Endometrial microvascular endothelial cells (primary cell): ENCODE results near the gene PCDH15. TPM values are rescaled to one million over a fixed set of nuclear protein-coding genes. Genes with fewer than 3 reads are reported as not detected.
"Not testable (repeated sequence)": the region's sequence is repeated elsewhere in the genome, so short reads cannot be mapped to it uniquely, and the experiment has no call there.

Experiments
- in situ Hi-C: cut with HindIII; loops from 2 replicates; pipeline ENCODE4 v1.10.0; 2017; ENCODE audit warnings: low sequenced_read_pairs, low pct_unique_long_range_greater_than_20kb; ENCODE audit errors: inconsistent ontology term
- total RNA-seq: library from RNA; depleted of rRNA; stranded (reverse); fragments of >200 nt; gene quantifications from one replicate; pipeline ENCODE4 v1.2.3, GENCODE V29; 2015; ENCODE audit errors: inconsistent ontology term

The PCDH15 gene
- total RNA-seq, 1 donor from 2014 or later, result not detected

GRCh38 chr10:54469587-54470323, 331.3 kb downstream of the PCDH15 start:
- in situ Hi-C loops, result no loop called here

- in situ Hi-C loops, result no loop called here
Observed at GRCh38 chr10:54454271-54454670, 346.8 kb downstream of the PCDH15 start.

- in situ Hi-C loops, result no loop called here
Observed at GRCh38 chr10:54449056-54449455, 352.0 kb downstream of the PCDH15 start.

- in situ Hi-C loops, result no loop called here
Observed at GRCh38 chr10:54444170-54444569, 356.9 kb downstream of the PCDH15 start.

- in situ Hi-C loops, result no loop called here
Observed at GRCh38 chr10:54441275-54441674, 359.8 kb downstream of the PCDH15 start.

GRCh38 chr10:54434782-54435181, 366.2 kb downstream of the PCDH15 start:
- in situ Hi-C loops, result no loop called here

- in situ Hi-C loops, result no loop called here
Observed at GRCh38 chr10:54415483-54415882, 385.5 kb downstream of the PCDH15 start.

GRCh38 chr10:54402576-54402975, 398.5 kb downstream of the PCDH15 start:
- in situ Hi-C loops, result no loop called here

GRCh38 chr10:54396031-54396430, 405.0 kb downstream of the PCDH15 start:
- in situ Hi-C loops, result no loop called here

- in situ Hi-C loops, result not testable (repeated sequence)
Observed at GRCh38 chr10:54394598-54394997, 406.4 kb downstream of the PCDH15 start.

GRCh38 chr10:54372179-54372578, 428.9 kb downstream of the PCDH15 start:
- in situ Hi-C loops, result no loop called here

GRCh38 chr10:54368984-54369383, 432.0 kb downstream of the PCDH15 start:
- in situ Hi-C loops, result no loop called here

GRCh38 chr10:54363390-54363789, 437.6 kb downstream of the PCDH15 start:
- in situ Hi-C loops, result no loop called here

GRCh38 chr10:54342058-54342457, 459.0 kb downstream of the PCDH15 start:
- in situ Hi-C loops, result no loop called here

GRCh38 chr10:54335296-54335695, 465.7 kb downstream of the PCDH15 start:
- in situ Hi-C loops, result no loop called here

GRCh38 chr10:54319341-54319740, 481.7 kb downstream of the PCDH15 start:
- in situ Hi-C loops, result no loop called here

- in situ Hi-C loops, result no loop called here
Observed at GRCh38 chr10:54318470-54318869, 482.6 kb downstream of the PCDH15 start.

- in situ Hi-C loops, result no loop called here
Observed at GRCh38 chr10:54314430-54314829, 486.6 kb downstream of the PCDH15 start.

- in situ Hi-C loops, result no loop called here
Observed at GRCh38 chr10:54284526-54285193, 516.4 kb downstream of the PCDH15 start.

GRCh38 chr10:54282012-54282411, 519.0 kb downstream of the PCDH15 start:
- in situ Hi-C loops, result no loop called here
